Measurements from ENCODE around the gene QRFP. TPM values are rescaled to one million over a fixed set of nuclear protein-coding genes. Genes with fewer than 3 reads are reported as not detected.

Gene QRFP
- total RNA-seq, 1 donor from 2014 or later: not detected

GRCh38 chr9:130904070-130905044 is 7.7 kb upstream of the QRFP start:
- DNase-seq: no peak

DNA sequence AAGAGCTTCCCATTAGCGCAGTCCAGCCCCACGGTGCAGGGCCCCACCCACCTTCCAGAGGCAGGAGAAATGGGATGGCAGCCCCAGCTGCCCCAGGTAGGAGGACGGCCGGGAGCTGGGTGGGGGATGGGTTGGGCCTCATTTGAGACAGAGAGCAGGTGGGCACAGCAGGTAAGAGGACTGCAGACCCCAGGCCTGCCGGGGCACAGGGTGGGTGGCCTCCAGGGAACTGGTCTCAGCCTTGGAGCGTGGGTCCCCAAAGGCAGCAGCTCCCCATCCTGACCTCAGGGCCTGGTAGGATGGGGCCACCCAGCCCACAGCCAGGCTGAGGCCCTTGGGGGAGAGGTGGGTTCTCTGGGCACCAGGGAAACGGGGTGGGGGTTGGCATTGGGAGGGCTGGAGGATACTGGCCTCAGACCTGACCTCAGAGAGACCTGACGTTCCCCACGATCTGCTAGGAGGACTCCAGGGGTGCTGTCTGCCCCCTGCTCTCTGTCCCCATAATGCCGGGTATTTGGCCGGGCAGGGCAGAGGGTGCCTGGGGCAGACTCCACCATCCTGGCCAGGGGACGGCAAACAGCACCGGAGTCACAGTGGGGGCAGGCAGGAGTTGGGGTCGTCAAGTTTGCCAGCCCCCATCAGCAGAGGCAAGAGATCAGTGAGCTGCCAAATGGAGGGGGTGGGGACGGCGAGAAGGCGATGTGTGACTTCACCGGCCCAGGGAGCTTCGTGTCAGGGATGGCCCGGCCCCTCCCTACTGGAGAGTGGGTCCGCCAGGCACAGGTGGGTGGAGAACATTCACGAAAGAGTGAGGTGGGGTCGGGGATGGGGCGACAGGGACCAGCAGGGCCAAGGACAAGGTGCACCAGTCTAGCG is 6.8 kb upstream of the QRFP start:
- no peak for DNase-seq

DNA sequence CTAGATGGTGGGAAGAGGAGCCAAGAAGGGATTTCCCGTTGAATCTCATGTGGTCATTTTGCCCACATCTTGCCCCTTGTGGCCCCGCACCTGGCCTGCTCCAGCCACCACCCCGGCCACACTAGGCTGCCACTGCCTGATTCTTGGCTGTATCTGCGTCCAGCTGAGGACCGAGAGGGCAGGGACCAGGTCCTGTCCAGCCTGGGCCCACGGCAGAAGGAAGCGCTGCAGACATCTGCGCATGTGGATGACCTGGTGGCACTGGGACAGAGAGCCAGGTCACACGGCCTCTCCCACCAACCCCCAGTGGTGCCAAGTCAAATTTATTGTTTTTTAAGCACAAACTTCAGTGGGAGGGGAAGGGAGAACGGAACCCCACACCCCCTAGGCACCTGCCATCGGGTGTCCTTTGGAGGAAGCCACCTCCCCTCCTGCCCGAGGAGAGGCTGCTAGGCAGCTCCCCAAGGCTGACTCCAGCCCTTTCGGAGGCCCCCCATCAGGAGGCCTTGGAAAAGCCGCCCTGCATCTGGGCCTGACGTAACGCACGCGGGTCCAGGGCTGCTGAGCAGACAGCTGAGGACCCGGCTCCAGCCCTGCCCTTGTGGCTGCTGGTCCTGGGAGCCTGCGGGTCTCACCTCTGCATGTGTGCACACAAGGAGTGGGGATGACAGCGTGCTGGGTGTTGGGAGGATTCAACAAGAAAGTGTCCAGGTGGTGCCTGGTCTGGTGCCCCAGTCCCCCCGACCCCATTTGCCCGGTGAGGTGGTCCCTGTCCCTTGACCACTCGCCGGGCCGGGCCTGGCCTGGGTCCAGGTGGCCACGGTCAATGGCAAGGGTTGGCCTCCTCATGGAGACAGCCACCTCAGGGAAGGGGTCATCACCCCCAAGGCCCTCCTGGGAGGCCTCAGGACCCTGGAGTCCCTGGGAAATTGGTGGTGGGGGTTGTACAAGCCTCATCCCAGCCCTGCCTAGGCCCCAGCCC is 5.9 kb upstream of the QRFP start:
- no peak for DNase-seq

- no peak for DNase-seq
Observed at GRCh38 chr9:130901498-130902203, 5.0 kb upstream of the QRFP start.

GRCh38 chr9:130900701-130901497 is 4.3 kb upstream of the QRFP start:
- no peak for DNase-seq

DNA sequence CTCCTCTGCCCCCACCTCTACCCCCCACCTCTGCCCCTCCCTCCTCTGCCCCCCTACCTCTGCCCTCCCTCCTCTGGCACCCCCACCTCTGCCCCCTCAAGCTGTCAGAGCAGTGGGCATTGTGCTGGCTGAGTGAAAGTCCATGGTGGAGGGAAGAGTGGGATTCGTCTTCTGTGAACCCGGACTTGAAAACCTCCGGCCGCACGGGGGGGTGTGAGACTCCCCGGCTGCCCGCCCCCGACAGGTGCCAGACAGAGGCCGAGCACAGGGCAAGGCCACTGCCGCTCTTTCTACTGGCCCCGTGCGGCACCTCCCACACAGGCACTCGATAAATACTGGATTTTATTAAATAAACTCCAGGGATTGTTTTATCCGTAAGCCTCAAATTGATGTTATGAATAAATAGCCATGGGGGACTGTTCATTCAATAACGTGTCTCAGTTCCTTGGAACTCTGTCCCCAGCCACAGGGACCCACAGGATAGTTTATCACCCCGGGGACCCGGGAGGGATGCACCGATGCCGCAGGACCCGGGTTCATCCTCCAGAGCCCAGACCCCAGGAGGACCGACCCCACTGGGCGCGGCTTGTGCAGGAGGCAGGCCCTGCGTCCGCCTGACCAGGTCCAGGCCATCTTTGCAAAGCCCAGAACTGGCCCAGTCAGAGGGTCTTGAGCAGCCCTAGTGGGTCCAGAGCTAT is 2.6 kb upstream of the QRFP start:
- DNase-seq: no peak

DNA sequence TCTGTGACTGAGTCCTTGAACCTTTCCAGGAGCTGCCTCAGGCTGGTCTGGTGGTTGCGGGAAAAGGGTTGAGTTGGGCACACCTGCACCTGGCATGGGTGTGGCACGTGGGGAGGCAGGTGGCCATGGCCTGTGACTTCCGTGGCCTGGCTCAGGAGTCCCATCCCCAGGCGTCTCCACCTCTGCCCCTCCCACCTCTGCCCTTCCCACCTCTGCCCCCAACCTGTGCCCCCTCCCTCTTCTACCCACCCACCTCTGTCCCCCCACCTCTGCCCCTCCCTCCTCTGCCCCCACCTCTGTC is 1.9 kb upstream of the QRFP start:
- DNase-seq: no peak

DNA sequence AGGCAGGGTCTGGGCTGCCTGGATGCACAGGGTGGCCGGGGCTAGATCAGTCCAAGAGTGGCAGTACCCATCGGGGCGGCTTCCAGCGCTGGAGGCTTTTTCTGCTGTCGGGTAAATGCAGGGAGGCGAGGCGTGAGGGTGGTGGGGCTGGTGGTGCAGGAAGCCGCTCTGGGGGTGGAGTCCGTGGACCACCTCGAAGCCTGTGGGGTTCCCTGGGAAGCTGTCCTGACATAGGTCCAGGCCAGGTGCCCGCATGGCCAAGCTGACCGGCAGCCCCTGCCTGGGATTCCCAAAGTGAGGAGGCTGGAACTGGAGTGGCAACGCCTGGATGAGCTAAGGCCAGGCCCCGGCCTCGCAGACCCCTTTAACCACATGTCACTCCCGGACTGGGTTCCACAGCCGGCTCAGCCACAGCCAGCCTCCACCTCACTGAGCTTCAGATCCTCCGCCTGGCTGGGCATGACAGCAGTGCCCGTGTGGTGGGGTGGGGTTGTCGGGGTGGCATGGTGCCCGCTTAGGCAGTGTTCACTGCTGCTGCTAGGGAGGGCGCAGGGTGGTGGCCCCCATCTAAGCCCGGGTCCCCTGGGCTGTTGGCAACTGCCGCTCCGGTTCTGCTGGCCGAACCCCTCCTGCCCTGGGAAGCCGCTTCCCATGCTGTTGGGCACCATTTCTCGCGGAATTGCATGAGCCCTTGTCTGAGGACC is 1.4 kb upstream of the QRFP start:
- no peak for DNase-seq

- DNase-seq: no peak
Observed at GRCh38 chr9:130897105-130897751, 616 bp upstream of the QRFP start.

DNA sequence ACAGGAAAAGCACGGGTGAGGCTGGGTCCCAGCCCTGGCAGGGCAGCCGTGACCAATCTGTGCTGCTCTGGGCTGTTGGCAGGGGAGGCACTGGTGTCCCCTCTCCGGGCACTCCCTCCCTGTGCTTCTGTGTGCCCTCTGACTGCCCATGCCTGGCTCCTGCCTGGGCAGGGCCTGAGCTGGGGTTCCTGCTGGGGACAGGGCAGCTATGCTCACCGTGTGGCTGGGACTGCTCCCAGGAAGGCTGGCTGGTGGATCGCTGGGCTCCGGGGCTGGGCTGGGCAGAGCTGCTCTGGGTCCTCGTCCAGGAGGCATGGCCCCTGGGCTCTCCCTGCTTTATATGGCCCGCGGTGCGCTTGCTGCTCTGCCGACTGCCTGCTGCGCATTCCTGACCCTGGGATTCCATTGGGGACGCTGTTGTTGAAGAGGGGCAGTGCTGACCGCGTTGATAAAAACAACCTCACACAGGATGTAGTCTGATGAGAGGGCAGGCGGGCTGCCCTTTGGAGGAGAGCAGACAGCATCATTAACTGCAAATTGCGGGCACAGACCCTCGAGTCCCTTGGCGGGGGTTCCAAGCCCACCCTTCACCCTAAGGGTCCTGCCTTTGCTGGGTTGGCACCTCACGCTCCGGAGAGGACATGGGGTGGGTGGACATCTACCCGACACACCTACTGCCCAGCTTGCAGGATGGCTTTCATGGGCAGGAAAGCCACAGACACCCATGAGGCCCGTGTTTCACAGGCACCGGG is 955 bp downstream of the QRFP start:
- DNase-seq: no peak

- no peak for DNase-seq
Observed at GRCh38 chr9:130895038-130895437, 1.6 kb downstream of the QRFP start.

DNA sequence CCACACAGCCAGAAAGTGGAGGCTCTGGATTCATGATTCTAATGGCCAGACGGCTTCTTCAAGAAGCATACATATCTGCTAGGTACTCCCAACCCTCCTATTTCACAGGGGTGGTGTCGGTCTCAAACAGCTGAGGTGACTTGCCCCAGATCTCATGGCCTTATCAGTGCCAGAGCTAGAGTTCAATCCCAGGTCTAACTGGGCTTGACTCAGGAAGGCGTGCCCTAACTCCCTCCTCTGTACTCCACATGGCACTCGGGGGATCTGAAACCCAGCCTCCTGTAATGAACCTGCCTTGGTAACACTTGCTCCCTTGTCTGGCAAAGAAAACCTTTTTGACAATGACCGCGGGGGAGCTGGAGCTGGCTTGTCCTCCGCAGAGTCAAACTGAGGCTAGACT is 2.1 kb downstream of the QRFP start:
- DNase-seq: no peak

GRCh38 chr9:130893341-130894101 is 3.1 kb downstream of the QRFP start:
- no peak for DNase-seq

DNA sequence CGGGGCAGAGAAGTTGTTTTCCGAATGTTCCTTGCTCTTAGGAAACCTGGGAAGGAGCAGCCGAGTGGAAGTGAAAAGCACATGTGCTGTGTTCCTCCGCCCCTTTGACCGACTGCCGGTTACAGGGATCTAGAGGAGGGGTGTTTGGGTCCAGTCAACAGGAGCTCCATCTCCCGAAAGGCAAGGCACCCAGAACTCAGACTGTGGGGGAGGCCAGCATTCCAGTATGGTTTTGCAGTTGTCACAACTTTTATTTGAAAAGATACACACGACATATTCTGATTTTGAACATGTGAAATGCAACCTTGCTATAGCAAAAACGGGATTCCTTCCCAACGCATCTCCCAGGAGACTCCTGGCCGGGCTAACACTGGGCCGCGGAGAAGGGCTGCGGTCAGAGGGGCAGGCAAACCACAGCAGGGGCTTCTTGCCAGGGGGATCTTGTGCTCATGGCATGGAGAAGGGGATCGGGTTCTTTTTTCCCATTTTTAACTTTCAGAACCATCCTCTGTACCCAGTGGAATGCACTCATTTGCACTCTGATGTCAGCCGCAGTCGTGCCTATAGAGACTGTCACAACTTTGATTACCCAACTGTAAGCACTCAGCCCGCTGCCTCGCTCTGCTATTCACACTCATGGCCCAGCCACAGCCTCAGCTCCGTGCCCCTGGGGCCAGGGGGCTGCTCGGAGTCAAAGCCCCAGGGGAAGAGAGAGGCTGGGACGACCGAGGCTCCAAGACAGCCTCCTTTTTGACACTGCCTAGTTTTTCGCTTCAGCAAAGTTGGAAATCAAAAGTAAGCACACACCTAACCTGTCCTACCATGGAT is 3.9 kb downstream of the QRFP start:
- no peak for DNase-seq

GRCh38 chr9:130891688-130892476 is 4.7 kb downstream of the QRFP start:
- DNase-seq: no peak

All from skin of body (tissue), 2 donors.